Psoas muscle (tissue), 8 donors: ENCODE results near the gene LRP2BP. TPM values are rescaled to one million over a fixed set of nuclear protein-coding genes. Genes with fewer than 3 reads are reported as not detected.
A peak's percentile ranks its signal among the peaks of the same experiment; 100 is the strongest.

Experiments
- ATAC-seq, 4 donors: fragments of 200-7000 bp; cut with Tn5 transposase; one replicate each; pipeline ENCODE4 v1.9.1; 2020; ENCODE audit warnings: moderate library complexity in 3 of 4, mild to moderate bottlenecking in 2 of 4
- DNase-seq, 2 donors: peaks; one replicate each; pipeline ENCODE4 v3.0.0-alpha.2; 2020
- H3K27ac ChIP-seq: fragments of 200-600 bp; one replicate; pipeline ENCODE4 v1.8.0; 2022
- H3K27me3 ChIP-seq, 3 donors: fragments of 200-600 bp in 1 of 3; one replicate each; pipeline versions ENCODE4 v1.6.1 to v1.8.0; 2013 to 2022; ENCODE audit warnings: low read length in 2 of 3, mild to moderate bottlenecking in 2 of 3, moderate library complexity in 1 of 3; ENCODE audit not compliant: insufficient read depth in 3 of 3
- H3K36me3 ChIP-seq, 2 donors: fragments of 200-600 bp in 1 of 2; one replicate each; pipeline versions ENCODE4 v1.6.1 to v1.8.0; 2013 to 2022; ENCODE audit warnings: low read depth in 1 of 2, mild to moderate bottlenecking in 1 of 2, moderate library complexity in 1 of 2; ENCODE audit not compliant: insufficient read depth in 1 of 2
- H3K4me1 ChIP-seq: fragments of 200-600 bp; one replicate; pipeline ENCODE4 v1.8.0; 2022
- H3K4me3 ChIP-seq: fragments of 200-600 bp; one replicate; pipeline ENCODE4 v1.8.0; 2022; ENCODE audit warnings: mild to moderate bottlenecking
- H3K9me3 ChIP-seq: fragments of 200-600 bp; one replicate; pipeline ENCODE4 v1.8.0; 2022
- CTCF ChIP-seq: fragments of 200-600 bp; IDR thresholded peaks from one replicate; pipeline ENCODE4 v1.8.0; 2022; ENCODE audit warnings: antibody characterized with exemption
- WGBS, 3 donors: extraction: QIAGEN DNeasy Blood & Tissue Kit; methylation state at CpG; one replicate each; pipeline versions ENCODE4 v1.1.6 to v1.1.7; 2013; 5-methylcytosine and 5-hydroxymethylcytosine counted together
- intact Hi-C, 2 donors: fragments of 100-400 bp; cut with DNase I; formaldehyde crosslinking; loops; one replicate each; pipeline versions ENCODE4 v1.11.0 to v1.14.2; 2022
- polyA plus RNA-seq, 3 donors: library from polyadenylated mRNA; stranded (reverse); fragments of 200-250 nt; gene quantifications; one replicate each; pipeline ENCODE4 v1.2.3, GENCODE V29; 2013
- total RNA-seq, 4 donors: library from RNA; stranded (reverse); fragmentation: NEBNext Ultra II Directional in 2 of 4; extraction: Animal tissue kit (Norgen Biotek cat#: 25700) in 2 of 4; gene quantifications; one replicate each; pipeline versions ENCODE4 v1.2.1 to v1.2.4, GENCODE V29; 2021 to 2023
- donor health status: healthy with polysubstance abuse.
- donor health status: DM: no; HTN: no; CAD: no; lungs with moderate emphysema.
- donor health status: Bipolar disorder and iron deficiency.
- donor health status: healthy.
- donor health status: DM: yes; HTN: yes; CAD: no.
- donor health status: DM: no; HTN: no; CAD: no.
- donor health status: DM: no; HTN: no; CAD: no.
- donor health status: DM: yes; HTN: yes; CAD: no.

LRP2BP gene
- total and polyA plus RNA-seq, 7 donors, result 0.48 to 3.0 (median 0.93) TPM

- ATAC-seq (peak in 1 of 4 donors; percentile 46), DNase-seq (no peak)
- no peaks in the 10 kb centered on the region for H3K9me3 ChIP-seq
- intact Hi-C loops, result no loop called here
- H3K27ac ChIP-seq, result no peak overlapping the region
- 60 to 72% (median 64%) methylated on average over 15 of the region's 15 CpGs for WGBS, 3 donors
- H3K36me3 ChIP-seq, result peaks cover 7 to 49% of the 10 kb centered on the region in 2 donors
- no peak overlapping the region for H3K4me3 ChIP-seq
- no peaks in the 10 kb centered on the region for H3K4me1 ChIP-seq
- no peak for TF ChIP-seq CTCF
- H3K27me3 ChIP-seq, result no peaks in the 10 kb centered on the region
Measured at GRCh38 chr4:185343726-185344581, 51.8 kb downstream of the LRP2BP start.

DNA sequence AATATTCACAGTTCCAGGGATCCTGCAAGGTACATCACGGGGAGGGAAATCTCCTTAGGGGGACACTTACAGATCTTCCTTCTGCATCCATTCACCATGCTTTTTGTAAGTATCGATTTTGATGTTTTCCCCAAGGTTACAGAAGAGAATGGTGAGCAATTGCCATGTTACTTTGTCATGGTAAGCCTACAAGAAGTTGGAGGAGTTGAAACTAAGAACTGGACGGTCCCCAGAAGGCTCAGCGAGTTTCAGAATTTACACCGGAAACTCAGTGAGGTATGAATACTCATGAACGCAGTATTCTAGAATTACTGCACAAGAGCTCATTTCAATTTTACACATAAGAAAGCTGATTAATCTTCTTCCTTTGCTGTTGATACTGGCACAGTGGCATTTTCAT is 53.9 kb downstream of the LRP2BP start:
- Histone ChIP-seq H3K27ac (no peak overlapping the region), H3K9me3 (peaks cover 4% of the 10 kb centered on the region), H3K36me3 (peaks cover 3 to 33% of the 10 kb centered on the region in 2 donors), H3K4me3 (no peak overlapping the region), H3K4me1 (no peaks in the 10 kb centered on the region), H3K27me3 (no peaks in the 10 kb centered on the region)
- 95 to 99% (median 98%) methylated on average over 6 of the region's 6 CpGs for WGBS, 3 donors
- ATAC-seq, result no peak
- TF ChIP-seq CTCF, result no peak
- intact Hi-C loops, result no loop called here
- DNase-seq, result no peak

GRCh38 chr4:185341377-185341776 is 54.3 kb downstream of the LRP2BP start:
- H3K36me3 ChIP-seq, result peaks cover 3 to 28% of the 10 kb centered on the region in 2 donors

GRCh38 chr4:185339941-185340340 is 55.8 kb downstream of the LRP2BP start:
- no peak for ATAC-seq

More at GRCh38 chr4:185341377-185341776, 54.3 kb downstream of the LRP2BP start:
- no peaks in the 10 kb centered on the region for H3K27me3 ChIP-seq
- 74 to 93% (median 86%) methylated on average over 2 of the region's 2 CpGs for whole genome bisulfite sequencing, 3 donors
- H3K4me3 ChIP-seq, result no peak overlapping the region
- no peak for DNase-seq
- no peak for TF ChIP-seq CTCF
- ATAC-seq, result no peak
- H3K27ac ChIP-seq, result no peak overlapping the region
- H3K9me3 ChIP-seq, result peaks cover 4% of the 10 kb centered on the region
- intact Hi-C loops, result no loop called here
- H3K4me1 ChIP-seq, result no peaks in the 10 kb centered on the region

More at GRCh38 chr4:185339941-185340340, 55.8 kb downstream of the LRP2BP start:
- no peak for TF ChIP-seq CTCF
- DNase-seq, result no peak
- Histone ChIP-seq H3K9me3 (peaks cover 4% of the 10 kb centered on the region), H3K4me3 (no peak overlapping the region), H3K27ac (no peak overlapping the region), H3K4me1 (no peaks in the 10 kb centered on the region), H3K27me3 (no peaks in the 10 kb centered on the region), H3K36me3 (peaks cover 3 to 23% of the 10 kb centered on the region in 2 donors)
- 89 to 90% (median 90%) methylated on average over 3 of the region's 3 CpGs for WGBS, 3 donors
- intact Hi-C loops, result no loop called here
